K562 (cell line): ENCODE data around the gene UCHL5.

Experiments
- NFE2L1 ChIP-seq: fragments of 450-650 bp; IDR thresholded peaks from 2 replicates; pipeline ENCODE4 v1.6.1; 2016; ENCODE audit warnings: missing genetic modification characterization, low read depth, mild to moderate bottlenecking, missing compliant biosample characterization, moderate library complexity, borderline replicate concordance
- TSC22D4 ChIP-seq: fragments of 450-650 bp; IDR thresholded peaks from 2 replicates; pipeline ENCODE4 v1.6.1; 2016; ENCODE audit warnings: missing genetic modification characterization, missing biosample characterization, control low read depth

DNA sequence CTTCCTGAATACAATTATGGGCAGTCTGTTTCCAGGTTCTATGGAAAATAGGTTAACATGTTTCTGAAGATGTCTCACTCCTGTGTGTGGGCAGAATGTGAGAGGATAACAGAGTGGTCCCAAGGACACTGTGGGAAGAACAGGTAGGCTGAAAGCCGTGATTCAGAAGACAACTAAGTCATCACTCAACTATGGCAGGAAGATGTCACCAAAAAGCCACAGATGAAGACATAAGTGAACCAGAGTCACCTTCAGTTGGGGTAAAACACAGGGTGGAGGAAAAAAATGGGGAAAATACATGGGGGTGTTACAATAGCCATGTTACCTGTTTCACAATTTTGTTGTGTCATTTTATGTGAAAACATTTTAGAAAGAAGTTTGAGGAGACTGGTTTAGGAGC is 75.1 kb downstream of the UCHL5 start:
- TF ChIP-seq TSC22D4 (no peak), NFE2L1 (tag) (no peak)
